Measurements from ENCODE around the gene ANO10.
"Not testable (repeated sequence)": the region's sequence is repeated elsewhere in the genome, so short reads cannot be mapped to it uniquely, and the experiment has no call there.

Gene ANO10

DNA sequence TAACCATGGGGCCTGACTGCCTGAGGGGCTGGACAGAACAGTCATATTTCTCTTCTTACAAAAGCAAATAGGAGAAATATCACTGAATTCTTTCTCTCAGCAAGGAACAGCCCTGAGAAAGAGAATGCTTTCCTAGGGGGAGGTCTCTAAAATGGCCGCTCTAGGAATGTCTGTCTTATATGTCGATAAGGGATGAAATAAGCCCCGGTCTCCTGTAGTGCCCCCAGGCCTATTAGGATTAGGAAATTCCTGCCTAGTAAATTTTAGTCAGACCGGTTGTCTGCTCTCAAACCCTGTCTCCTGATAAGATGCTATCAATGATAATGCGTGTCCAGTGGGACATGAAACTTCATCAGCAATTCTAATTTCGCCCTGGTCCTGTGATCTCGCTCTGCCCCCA, 103.3 kb downstream of the ANO10 start:
- DNase-seq, result not testable (repeated sequence)

DNA sequence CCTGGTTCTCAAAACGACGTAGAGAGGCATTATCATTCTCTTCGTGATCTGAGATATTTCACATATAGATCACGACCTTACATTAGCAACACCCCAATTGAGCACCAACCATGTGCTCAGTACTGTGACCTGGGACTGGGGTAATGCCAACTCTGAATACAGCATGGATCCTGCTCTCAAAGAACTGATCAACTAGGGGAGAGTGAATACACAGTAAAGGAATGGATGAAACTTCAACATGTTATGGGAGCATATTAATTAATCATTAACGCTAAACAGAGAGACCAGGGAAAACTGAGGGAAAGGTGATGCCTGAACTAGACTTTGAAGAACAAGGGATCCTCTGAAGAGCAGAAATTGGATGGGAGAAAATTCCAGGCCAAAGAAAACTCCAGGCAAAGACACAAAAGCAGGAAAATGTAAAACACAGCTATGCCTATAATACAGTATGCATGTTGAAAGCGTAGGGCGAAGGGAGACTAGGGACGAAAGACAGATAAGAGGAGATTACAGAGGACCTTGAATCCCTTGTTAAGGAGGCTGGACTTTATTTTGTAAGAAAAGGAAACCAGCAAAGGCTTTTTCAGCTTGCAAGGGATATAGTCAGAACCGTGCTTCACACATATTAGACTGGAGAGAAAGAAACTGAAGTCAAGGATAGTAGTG, 105.7 kb downstream of the ANO10 start:
- no peak for DNase-seq

DNA sequence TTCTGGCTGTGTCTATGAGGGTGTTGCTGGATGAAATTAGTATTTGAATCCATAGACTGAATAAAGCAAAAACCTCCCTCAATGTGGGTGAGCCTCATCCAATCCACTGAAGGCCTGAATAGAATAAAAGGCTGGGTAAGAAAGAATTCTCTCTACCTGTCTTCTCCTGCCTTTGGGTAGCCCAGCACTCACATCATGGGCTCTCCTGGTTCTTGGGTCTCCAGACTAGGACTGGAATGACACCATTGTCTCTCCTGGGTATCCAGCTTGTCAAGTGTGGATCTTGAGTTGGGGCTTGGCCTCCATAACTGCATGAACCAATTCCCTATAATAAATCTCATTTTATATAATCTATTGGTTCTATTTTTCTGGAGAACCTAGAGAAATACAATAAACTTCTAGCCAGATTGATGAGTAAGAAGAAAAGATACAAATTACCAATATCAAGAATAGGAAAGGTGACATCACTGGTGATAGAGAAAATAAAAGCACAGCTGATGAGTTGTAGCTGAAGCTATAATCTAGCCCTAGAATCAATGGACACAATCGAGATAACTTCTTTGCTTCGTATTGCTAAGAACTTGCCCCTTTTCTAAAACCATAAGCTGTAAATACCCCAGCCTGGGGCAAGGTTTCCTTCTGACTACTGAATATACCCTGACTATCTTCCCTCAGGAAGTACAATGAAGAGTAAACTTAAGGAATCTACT, 106.4 kb downstream of the ANO10 start:
- DNase-seq, result no peak

DNA sequence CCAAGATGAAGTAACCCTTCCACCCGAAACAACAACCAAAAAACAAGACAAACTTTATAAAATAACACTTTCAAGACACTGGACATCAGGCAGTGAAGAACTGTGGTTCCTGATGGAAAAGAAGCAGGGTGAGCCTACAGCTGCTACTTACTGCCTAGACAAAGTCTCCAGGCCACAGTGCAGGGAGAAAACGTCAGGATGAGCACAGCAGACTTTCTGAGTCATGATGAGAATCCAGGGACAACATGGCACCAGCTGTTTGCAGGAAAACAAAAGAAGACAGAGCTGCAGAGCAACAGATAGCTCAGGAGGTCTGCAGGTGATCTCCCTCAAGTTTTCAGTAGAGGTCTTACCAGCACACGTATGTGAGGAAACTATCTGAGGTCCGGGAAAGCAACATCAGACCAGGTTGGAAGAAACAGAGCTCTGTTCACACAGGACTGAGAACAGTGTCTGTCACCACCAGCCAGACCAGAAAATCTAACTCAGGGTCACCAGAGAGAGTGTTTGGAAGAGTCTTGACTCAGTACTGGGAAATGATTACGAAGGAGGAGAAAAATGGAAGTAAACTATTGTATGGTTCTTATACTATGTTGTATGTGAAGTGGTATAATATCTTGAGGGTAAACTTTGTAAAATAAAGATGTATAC, 108.9 kb downstream of the ANO10 start:
- DNase-seq, result no peak

DNA sequence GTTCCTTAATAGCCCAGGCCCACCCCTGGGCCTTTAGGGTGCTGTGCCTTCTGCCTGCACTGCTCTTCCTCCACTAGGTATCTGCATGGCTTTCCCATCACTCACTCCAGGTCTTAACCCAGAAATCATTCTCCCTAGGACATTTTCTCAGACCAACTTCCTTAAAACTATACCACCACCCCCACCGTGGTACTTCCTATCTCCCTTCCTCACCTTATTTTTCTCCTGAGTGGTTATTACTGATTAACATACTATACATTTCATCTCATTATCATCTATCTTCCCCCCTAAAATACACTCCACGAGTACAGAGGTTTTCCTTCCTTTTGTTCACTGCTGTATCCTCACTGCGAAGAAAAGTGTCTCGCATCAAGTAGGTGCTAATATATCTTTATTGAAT, 115.2 kb downstream of the ANO10 start:
- DNase-seq, result no peak

DNA sequence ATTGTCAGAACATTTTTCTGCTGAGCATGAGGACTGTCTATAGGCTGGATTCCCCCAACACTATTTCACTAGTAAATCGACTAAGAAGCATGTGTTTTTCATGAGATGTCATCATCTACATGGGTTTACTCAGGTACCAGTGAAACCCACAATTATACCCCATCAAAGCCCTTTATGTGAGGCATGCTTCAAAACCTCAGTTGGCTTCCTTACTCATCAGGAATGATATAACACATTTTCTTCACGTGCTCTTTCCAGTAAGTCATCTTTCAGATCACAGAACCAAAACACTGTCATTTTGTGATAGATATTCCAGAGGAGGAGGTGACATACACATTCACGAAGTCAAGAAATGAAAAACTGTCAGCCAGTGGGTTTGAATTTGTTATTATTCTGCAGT, 116.5 kb downstream of the ANO10 start:
- DNase-seq, result no peak

DNA sequence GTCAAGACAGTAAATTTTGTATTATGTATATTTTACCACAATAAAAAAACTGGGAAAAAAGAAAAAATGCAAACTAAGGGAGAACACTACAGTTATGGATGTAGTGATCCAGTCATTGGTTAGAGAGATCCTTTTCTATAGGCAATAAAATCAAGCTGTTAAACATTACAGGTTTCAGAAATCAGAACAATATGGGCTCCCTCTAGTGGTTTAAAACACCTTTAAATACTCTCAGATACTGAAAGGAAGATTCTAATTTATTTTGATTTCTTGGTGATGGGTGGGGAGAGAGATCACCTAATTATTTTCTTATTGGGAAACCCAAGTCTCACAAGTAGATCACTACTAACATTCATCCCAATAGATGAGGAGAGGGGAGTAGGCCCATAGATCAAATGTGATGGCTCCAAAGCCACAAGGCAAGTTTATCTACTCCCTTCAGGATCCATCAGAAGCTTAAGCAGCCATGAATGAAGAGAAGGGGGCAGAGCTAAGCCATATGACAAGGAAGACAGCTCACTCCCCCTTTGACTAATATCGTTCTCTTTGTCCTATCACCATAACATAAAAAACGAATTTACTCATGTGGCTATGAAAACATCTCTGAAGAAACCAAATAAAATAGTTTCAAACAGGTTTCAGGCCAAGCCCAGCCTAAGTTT, 118.6 kb downstream of the ANO10 start:
- peak; percentile 19 for DNase-seq

DNA sequence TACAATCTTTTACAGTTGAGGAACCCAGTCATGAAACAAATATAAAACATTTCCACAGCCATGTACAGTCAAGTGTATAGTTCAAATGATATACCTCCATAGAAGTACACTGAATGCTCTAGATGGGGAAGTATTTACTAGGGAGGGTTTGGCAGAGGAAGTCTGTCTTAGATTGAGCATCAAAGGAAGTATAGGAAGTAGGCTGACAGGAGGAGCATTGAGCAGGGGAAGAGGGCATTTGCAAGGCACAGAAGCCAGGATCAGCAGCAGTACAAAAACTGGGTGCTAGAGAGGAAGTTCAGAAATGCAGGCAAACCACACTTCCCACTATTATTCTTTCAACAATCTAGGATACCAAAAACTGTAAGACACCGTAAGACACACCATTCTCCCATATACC, 122.6 kb downstream of the ANO10 start:
- no peak for DNase-seq

DNA sequence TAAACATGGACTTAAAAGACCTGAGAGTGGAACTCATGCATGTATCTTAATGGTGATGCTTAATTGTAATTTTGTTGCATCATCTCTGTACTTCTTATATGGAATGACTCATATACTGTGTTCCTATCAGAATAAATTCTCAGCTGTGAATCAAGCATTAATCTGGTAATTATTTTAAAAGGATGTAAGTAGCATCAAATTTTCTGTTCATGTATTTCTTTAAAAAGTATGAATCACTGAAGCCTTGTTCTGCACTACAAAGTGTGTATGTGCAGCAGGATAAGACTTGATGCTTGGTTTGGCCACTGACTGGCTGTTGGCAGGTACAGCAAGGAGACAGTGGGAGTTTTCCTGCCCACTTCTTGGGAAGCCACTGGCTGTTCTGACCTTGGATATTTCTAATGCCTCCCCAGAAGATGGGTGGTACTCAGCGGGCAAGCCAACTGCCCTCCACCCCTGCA, 123.9 kb downstream of the ANO10 start:
- no peak for DNase-seq

DNA sequence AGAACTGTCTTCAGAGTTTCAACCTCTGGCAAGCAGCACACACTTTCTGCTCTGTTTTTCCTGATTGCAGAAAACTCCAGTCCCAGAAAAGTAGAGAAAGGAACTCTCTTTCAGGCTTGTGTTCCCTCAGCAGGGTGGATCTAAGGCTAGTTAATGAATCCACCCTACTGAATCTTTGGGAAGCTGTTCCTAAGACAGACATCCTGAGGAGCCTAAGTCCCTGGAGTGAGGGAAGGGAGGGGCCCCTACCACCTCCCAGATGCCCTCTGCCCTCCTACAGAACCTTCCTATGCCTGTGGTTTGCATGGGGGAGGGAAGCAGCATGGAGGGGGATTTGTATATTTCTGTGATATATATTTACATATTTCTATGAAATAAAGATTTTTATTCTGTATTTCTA, 124.4 kb downstream of the ANO10 start:
- DNase-seq, result no peak

DNA sequence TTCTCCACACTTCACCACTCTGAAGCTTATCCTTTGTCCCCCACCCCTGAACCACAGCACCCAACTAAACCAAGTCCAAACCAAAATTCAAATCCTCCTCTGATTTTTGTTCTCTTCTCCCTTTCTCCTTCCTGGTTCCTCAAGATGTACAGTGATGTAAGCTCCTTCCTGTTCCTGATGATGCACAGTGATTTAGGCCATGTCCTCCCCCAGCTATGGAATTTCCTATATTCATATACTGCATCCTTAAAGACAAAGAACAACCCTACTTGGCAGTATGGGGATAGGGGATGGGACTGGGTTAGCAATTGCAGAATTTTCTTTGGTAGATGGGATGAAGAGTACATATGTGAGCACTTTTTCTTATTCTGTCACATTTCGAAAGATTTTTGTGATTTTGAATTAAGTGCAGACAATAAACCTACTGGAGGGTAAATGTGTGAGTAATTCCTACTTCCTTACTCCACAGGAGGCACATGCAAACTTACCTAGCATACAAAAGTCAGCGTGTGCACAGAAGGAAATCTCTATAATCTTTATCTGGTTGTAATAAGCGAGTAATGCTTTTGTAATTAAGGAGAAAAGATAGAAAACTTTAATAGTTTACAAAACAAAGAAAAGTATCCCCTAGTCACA, 125.0 kb downstream of the ANO10 start:
- DNase-seq, result no peak

DNA sequence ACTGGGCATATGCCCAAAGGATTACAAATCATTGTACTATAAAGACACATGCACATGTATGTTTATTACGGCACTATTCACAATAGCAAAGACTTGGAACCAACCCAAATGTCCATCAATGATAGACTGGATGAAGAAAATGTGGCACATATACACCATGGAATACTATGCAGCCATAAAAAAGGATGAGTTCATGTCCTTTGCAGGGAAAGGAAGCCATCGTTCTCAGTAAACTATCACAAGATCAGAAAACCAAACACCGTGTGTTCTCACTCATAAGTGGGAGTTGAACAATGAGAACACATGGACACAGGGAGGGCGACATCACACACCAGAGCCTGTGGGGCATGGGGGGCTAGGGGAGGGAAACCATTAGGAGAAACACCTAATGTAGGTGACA, 128.9 kb downstream of the ANO10 start:
- not testable (repeated sequence) for DNase-seq

DNA sequence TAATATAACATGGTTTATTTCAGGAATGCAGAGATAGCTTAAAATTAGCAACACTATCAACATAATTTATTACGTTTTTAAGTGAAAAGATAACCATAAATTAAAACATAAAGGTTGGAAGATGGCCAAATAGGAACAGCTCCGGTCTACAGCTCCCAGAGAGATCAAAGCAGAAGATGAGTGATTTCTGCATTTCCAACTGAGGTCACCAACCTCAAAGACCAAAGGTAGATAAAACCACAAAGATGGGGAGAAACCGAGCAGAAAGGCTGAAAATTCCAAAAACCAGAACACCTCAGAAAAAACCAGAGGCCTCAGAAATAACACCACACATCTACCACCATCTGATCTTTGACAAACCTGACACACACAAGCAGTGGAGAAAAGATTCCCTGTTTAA, 130.0 kb downstream of the ANO10 start:
- not testable (repeated sequence) for DNase-seq

DNA sequence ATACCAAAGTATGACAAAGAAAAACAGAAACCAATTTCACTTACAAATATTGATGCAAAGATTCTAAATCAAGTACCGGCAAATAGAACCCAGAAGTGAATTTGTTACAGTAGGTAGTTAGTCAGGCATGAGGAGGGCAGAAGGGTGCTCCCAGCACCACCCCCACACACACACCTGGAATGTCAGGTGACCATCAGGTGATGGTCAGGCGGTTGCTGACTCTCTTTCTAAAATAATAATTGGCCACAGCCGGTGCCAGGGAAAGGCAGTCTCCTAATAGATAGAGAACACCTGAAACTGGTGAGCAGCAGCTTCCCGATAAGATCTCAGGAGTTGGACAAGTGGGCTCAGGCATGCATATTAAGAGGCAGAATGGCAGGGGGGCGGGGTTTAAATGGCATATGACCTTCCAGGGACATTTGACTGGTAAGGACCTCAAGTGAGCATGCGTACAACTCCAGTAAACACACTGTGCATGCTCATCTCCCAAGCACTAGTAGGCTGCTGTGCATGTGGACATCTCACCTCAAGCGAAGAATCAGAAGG, 131.1 kb downstream of the ANO10 start:
- DNase-seq, result no peak

DNA sequence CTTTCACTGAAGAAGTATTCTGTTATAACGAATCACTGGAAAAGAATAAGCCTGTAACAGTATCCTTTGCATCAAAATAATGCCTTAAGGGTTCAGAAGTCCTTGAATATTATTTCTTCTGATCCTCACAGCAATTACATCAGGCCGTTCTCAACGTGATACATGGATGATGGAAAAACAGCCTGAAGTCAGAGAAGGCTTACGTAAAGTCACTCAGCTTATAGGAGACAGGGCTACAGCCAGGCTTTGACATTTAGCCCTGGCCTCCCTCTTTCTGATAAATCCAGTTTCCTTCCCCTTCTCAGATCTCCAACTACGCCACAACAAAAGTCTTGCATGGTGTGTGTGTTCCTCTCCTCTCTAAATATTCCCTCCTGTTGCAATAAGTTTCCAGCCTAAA, 131.9 kb downstream of the ANO10 start:
- no peak for DNase-seq

DNA sequence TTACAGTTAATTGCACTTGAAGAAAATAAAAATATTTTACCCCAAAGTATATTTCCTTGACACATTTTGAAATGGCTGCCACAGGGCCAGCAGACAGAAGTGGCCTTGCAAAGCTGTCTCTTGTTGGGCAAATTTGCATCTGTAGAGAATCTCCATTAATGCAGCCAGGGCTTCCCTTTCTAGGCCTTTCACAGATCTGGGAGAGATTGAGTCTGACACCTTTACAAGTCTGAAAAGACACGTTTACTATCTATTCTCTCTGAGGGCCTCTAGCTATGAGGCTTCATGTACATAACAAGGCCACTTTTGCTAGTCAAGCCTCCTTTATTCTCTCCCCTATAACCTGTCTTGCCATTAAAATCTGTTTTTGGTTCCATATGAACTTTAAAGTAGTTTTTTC, 135.9 kb downstream of the ANO10 start:
- DNase-seq, result no peak

DNA sequence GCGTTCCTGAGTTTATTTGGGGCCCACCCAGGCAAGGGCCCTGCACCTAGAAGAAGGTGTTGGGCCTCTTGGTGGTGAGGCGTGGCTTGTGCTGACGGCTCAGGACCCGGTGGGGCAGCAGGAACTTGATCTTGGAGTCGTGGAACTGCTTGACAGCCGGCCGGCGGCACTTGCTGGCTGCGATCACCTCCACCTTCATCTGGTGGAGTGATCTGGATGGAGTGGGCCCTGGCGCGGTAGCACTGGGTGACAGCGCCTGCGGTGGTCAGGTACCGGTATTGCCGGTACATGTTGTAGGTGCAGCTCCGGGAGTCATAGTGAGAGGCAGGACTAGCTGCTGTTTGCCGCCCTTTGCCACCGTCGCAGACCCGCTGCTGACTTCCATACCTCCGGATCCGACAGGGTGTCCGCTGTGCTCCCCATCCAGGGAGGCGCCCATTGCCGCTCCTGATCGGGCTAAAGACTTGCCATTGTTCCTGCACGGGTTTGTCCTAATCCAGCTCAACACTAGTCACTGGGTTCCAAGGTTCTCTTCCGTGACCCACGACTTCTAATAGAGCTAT, 136.8 kb downstream of the ANO10 start:
- DNase-seq, result no peak

DNA sequence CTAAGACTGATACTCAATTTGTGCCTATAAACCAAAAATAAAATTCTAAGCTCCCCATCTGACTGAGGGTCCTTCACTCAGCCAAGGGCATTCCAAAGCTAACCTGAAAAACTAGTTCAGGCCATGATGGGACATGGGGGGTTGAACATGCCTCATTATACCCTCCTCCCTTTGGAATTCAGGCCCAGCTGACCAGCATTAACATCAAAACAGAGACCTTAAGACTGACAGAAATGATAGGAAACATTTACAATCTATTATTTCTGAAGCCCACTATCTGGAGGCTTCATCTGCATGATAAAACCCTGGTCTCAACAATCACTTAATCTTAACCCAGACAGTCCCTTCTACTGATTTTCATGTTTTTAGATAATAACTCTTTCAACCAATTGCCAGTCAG, 140.4 kb downstream of the ANO10 start:
- DNase-seq, result no peak

DNA sequence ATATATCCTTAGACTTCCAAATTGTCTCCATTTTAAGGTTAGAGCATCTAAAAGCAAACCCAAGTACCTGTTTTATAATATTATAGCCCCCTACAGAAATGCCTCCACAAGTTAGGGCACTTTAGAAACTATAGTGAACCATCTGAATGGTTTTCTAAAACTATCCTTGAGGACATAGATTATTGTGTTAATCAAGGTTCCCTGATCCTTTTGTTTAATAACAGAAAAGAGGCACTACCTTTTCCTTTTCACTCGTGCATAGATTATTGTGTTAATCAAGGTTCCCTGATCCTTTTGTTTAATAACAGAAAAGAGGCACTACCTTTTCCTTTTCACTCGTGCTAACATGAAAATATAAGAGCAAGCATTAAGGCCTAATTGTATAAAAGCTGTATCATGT, 143.0 kb downstream of the ANO10 start:
- DNase-seq, result not testable (repeated sequence)

DNA sequence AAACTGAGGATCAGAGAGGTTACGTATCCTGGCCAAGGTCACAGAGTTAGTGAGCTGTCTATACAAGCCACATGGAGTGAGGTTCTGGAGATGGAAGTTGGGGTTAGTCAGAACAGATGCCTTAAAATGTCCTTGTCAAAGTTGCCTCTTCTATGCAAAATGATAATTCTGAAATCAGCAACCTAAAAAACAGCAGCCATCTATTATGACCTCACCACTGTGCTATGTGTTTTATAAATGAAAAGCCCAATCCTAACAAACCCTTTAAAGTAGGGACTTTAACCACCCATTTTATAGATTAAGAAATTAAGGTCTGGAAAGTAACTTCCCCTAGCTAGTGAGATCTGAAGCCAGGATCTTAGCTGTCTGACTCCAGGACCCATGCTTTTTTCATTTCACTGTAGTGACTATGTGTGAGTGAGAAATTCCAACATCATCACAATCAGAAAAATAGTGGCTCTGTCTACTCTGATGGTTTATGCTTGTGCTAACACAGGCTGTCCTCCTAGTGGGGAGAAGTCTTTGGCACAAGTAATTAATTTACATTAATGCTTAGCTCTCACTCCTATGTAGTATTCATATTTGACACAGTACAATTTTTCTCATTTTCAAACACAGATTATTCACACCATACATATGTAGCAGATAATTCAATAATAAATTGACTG, 143.6 kb downstream of the ANO10 start:
- DNase-seq, result no peak

DNA sequence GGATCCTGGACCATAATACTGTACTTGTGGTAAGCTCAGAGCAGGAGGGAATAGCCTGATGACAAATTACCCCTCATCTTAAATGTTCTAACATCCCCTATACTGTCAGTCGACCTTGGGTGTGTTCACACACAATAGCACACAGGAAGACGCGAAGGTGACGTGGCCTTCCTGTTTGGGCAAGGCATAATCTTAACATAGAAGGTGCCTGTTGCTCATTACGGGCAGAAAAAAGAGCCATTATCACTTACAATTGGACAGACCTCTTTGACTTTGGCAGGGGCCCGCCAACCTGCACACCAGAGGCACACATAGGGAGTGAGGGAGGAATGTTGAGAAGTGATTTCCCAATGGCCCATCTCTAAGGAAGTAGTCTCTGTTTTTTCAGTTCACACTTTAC, 144.2 kb downstream of the ANO10 start:
- DNase-seq, result no peak

Data from right kidney (tissue), 1 donor.